NB4 (cell line): ENCODE data around the gene CUL3.
A peak's percentile ranks its signal among the peaks of the same experiment; 100 is the strongest.
"Not testable (repeated sequence)": the region's sequence is repeated elsewhere in the genome, so short reads cannot be mapped to it uniquely, and the experiment has no call there.

Source experiments
- DNase-seq: peaks from one replicate; pipeline ENCODE4 v3.0.0; 2010; ENCODE audit warnings: low read depth
- H3K4me3 ChIP-seq: one replicate; pipeline ENCODE4 v1.5.1; 2011; ENCODE audit warnings: mild to moderate bottlenecking, low read depth, low read length, moderate library complexity
- CTCF ChIP-seq: IDR thresholded peaks from one replicate; pipeline ENCODE4 v1.5.1; 2012; ENCODE audit warnings: low read depth, low read length
- MAX ChIP-seq: IDR thresholded peaks from 2 replicates; pipeline ENCODE4 v1.6.1; 2011; ENCODE audit warnings: low read depth, low read length
- MYC ChIP-seq: IDR thresholded peaks from 2 replicates; pipeline ENCODE4 v1.6.1; 2011; ENCODE audit warnings: low read depth, low read length
- POLR2A ChIP-seq: IDR thresholded peaks from 2 replicates; pipeline ENCODE4 v1.6.1; 2011; ENCODE audit warnings: mild to moderate bottlenecking; ENCODE audit not compliant: insufficient read length; ENCODE audit errors: extremely low read depth

CUL3 gene

GRCh38 chr2:224525774-224526173, 59.4 kb downstream of the CUL3 start:
- DNase-seq: no peak
- no peak overlapping the region for H3K4me3 ChIP-seq
- no peak for TF ChIP-seq CTCF
- no peak for TF ChIP-seq MAX
- TF ChIP-seq MYC: no peak
- TF ChIP-seq POLR2A: no peak

- no peak for DNase-seq
- H3K4me3 ChIP-seq: no peak overlapping the region
- TF ChIP-seq MYC: no peak
- no peak for TF ChIP-seq POLR2A
- TF ChIP-seq MAX: no peak
- TF ChIP-seq CTCF: no peak
These were observed 60.5 kb downstream of the CUL3 start for GRCh38 chr2:224524657-224525056.

- H3K4me3 ChIP-seq: no peak overlapping the region
- peak; percentile 19 for DNase-seq
- TF ChIP-seq CTCF (no peak), MAX (no peak), POLR2A (no peak), MYC (no peak)
These were observed 61.3 kb downstream of the CUL3 start for GRCh38 chr2:224523626-224524577.

GRCh38 chr2:224522483-224522882, 62.7 kb downstream of the CUL3 start:
- not testable (repeated sequence) for DNase-seq, H3K4me3 ChIP-seq

GRCh38 chr2:224520064-224520463, 65.1 kb downstream of the CUL3 start:
- peak; percentile 34 for DNase-seq
- H3K4me3 ChIP-seq: no peak overlapping the region
- TF ChIP-seq MAX (no peak), CTCF (no peak)

- H3K4me3 ChIP-seq: no peak overlapping the region
- TF ChIP-seq CTCF: no peak
- no peak for TF ChIP-seq POLR2A
- TF ChIP-seq MAX: no peak
- no peak for DNase-seq
These were observed 66.2 kb downstream of the CUL3 start for GRCh38 chr2:224518806-224519580.
